ENCODE data around the gene ANAPC10. TPM values are rescaled to one million over a fixed set of nuclear protein-coding genes. Genes with fewer than 3 reads are reported as not detected.

The ANAPC10 gene
- total RNA-seq, 4 donors from 2014 or later = 17.7 to 33.6 (median 24.9) TPM

DNA sequence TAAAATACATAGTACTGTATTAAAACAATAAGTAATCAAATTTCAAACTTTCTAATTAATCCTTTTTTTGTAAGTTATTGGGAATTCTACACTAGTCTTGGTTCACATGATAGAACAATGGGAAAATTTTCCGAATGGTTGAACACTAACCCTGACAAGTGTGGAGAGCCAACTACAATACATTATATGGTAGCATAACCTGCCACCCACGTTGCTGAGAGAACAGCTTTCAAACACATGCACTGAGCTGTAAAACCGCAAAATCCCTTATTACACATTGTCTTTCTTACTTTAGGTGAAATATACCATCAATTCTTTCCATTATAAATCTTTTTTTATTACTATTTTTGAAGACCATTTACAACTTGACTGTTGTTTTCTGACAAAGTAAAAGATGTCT, 54.7 kb downstream of the ANAPC10 start:
- no peak for DNase-seq
- Histone ChIP-seq H3K9me3 (no peaks in the 10 kb centered on the region), H3K4me3 (no peak overlapping the region), H3K27me3 (no peaks in the 10 kb centered on the region), H3K4me1 (peaks cover 0 to 6% of the 10 kb centered on the region in 2 donors), H3K27ac (no peak overlapping the region), H3K36me3 (no peaks in the 10 kb centered on the region)
- TF ChIP-seq, protein P1, sequence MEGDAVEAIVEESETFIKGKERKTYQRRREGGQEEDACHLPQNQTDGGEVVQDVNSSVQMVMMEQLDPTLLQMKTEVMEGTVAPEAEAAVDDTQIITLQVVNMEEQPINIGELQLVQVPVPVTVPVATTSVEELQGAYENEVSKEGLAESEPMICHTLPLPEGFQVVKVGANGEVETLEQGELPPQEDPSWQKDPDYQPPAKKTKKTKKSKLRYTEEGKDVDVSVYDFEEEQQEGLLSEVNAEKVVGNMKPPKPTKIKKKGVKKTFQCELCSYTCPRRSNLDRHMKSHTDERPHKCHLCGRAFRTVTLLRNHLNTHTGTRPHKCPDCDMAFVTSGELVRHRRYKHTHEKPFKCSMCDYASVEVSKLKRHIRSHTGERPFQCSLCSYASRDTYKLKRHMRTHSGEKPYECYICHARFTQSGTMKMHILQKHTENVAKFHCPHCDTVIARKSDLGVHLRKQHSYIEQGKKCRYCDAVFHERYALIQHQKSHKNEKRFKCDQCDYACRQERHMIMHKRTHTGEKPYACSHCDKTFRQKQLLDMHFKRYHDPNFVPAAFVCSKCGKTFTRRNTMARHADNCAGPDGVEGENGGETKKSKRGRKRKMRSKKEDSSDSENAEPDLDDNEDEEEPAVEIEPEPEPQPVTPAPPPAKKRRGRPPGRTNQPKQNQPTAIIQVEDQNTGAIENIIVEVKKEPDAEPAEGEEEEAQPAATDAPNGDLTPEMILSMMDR (IDR thresholded peaks at IDR 0.05 in 4 of 5, conservative IDR thresholded peaks at IDR 0.05 in 1 of 5) = no peak
- TF ChIP-seq POLR2A (IDR thresholded peaks at IDR 0.05) = no peak
- no peak for ATAC-seq
- in situ Hi-C loops (cut with MboI; ENCODE audit: low sequenced_read_pairs in 4 of 4) (no loop called here), intact Hi-C loops (cut with DNase I; ENCODE audit: low total_unique reads) (no loop called here)

- TF ChIP-seq, protein P1 (IDR thresholded peaks at IDR 0.05 in 4 of 5, conservative IDR thresholded peaks at IDR 0.05 in 1 of 5) = no peak
- no peak for TF ChIP-seq POLR2A (IDR thresholded peaks at IDR 0.05)
- no peak for DNase-seq
- in situ Hi-C loops (cut with MboI; ENCODE audit: low sequenced_read_pairs in 4 of 4) = no loop called here
- ATAC-seq = no peak
- Histone ChIP-seq H3K27me3 (no peaks in the 10 kb centered on the region), H3K4me1 (peaks cover 0 to 6% of the 10 kb centered on the region in 2 donors), H3K4me3 (no peak overlapping the region), H3K27ac (no peak overlapping the region), H3K36me3 (no peaks in the 10 kb centered on the region), H3K9me3 (no peaks in the 10 kb centered on the region)
- intact Hi-C loops (cut with DNase I; ENCODE audit: low total_unique reads) = no loop called here
Measured at GRCh38 chr4:145042601-145043285, 55.3 kb downstream of the ANAPC10 start.

- ATAC-seq (no peak), DNase-seq (peak in 1 of 2 donors; percentile 8)
- H3K4me3 ChIP-seq = no peak overlapping the region
- intact Hi-C loops (cut with DNase I; ENCODE audit: low total_unique reads) (no loop called here), in situ Hi-C loops (cut with MboI; ENCODE audit: low sequenced_read_pairs in 4 of 4) (no loop called here)
- no peaks in the 10 kb centered on the region for H3K27me3 ChIP-seq
- no peak overlapping the region for H3K27ac ChIP-seq
- no peaks in the 10 kb centered on the region for H3K9me3 ChIP-seq
- peaks cover 0 to 6% of the 10 kb centered on the region in 2 donors for H3K4me1 ChIP-seq
- H3K36me3 ChIP-seq = no peaks in the 10 kb centered on the region
- TF ChIP-seq POLR2A (IDR thresholded peaks at IDR 0.05) = no peak
Measured at GRCh38 chr4:145041378-145041777, 56.6 kb downstream of the ANAPC10 start.

DNA sequence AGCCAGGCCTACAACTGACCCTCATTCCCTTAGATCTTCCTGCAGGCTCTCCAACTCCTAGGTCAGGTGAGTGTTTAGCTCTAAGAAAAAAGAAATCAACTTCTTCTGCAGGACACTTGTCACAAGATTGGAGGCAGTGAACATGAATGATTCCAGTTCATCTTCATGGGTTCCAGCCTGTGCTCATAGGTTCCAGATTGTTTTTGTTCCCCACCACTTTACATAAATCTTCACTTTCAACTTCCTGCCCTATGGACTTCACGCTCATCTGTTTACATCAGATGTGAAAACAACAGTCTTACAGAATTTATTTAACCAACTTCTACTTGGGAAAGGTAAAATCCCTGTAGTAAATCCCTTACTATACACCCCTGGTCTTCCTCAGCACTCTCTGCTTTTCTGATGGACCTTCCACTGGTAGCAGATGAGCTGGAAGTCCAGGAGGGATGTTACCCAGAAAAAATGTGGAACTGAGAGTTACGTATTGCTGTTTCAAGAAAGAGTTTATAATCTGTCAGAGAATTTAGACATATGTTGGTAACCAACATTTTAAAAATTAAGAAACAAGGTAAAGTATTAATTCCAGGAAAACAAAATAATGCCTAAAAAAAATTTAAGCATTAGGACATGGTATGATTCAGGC, 62.4 kb downstream of the ANAPC10 start:
- H3K4me1 ChIP-seq = no peaks in the 10 kb centered on the region
- H3K27ac ChIP-seq = peak overlapping the region; percentile 42 to 68 (median 54)
- no peaks in the 10 kb centered on the region for H3K27me3 ChIP-seq
- DNase-seq = no peak
- in situ Hi-C loops (cut with MboI; ENCODE audit: low sequenced_read_pairs in 4 of 4) (no loop called here), intact Hi-C loops (cut with DNase I; ENCODE audit: low total_unique reads) (no loop called here)
- H3K36me3 ChIP-seq = peaks cover 0 to 10% of the 10 kb centered on the region in 2 donors
- H3K9me3 ChIP-seq = no peaks in the 10 kb centered on the region
- ATAC-seq = no peak
- no peak for TF ChIP-seq POLR2A (IDR thresholded peaks at IDR 0.05)
- TF ChIP-seq, protein P1 (IDR thresholded peaks at IDR 0.05 in 4 of 5, conservative IDR thresholded peaks at IDR 0.05 in 1 of 5) = no peak
- no peak overlapping the region for H3K4me3 ChIP-seq

GRCh38 chr4:145034727-145035211, 63.2 kb downstream of the ANAPC10 start:
- DNase-seq (peak; percentile 55 to 75), ATAC-seq (peak; percentile 99 to 100)
- Histone ChIP-seq H3K9me3 (no peaks in the 10 kb centered on the region), H3K4me3 (no peak overlapping the region), H3K4me1 (no peaks in the 10 kb centered on the region), H3K27ac (peak overlapping the region; percentile 42 to 68 (median 54)), H3K36me3 (peaks cover 0 to 10% of the 10 kb centered on the region in 2 donors), H3K27me3 (no peaks in the 10 kb centered on the region)
- TF ChIP-seq, protein P1 (IDR thresholded peaks at IDR 0.05 in 4 of 5, conservative IDR thresholded peaks at IDR 0.05 in 1 of 5) = no peak
- TF ChIP-seq POLR2A (IDR thresholded peaks at IDR 0.05) = no peak
- in situ Hi-C loops (cut with MboI; ENCODE audit: low sequenced_read_pairs in 4 of 4) = no loop called here
- intact Hi-C loops (cut with DNase I; ENCODE audit: low total_unique reads) = no loop called here
